ENCODE results near the gene CALM3. TPM values are rescaled to one million over a fixed set of nuclear protein-coding genes. Genes with fewer than 3 reads are reported as not detected.
A peak's percentile ranks its signal among the peaks of the same experiment; 100 is the strongest.

The CALM3 gene
- polyA plus RNA-seq, 3 donors = 391 to 523 (median 470) TPM

- DNase-seq (ENCODE audit: extremely low read depth in 1 of 11, low read depth in 9 of 11, low spot score in 4 of 11) = no peak
Observed at GRCh38 chr19:46580247-46580646, 20.9 kb upstream of the CALM3 start.

GRCh38 chr19:46585539-46585938 is 15.6 kb upstream of the CALM3 start:
- no peak for DNase-seq (ENCODE audit: extremely low read depth in 1 of 11, low read depth in 9 of 11, low spot score in 4 of 11)

- no peak for DNase-seq (ENCODE audit: extremely low read depth in 1 of 11, low read depth in 9 of 11, low spot score in 4 of 11)
Observed at GRCh38 chr19:46586294-46586693, 14.8 kb upstream of the CALM3 start.

- DNase-seq (ENCODE audit: extremely low read depth in 1 of 11, low read depth in 9 of 11, low spot score in 4 of 11) = no peak
Observed at GRCh38 chr19:46587861-46588260, 13.3 kb upstream of the CALM3 start.

- no peak for DNase-seq (ENCODE audit: extremely low read depth in 1 of 11, low read depth in 9 of 11, low spot score in 4 of 11)
Observed at GRCh38 chr19:46591254-46591653, 9.9 kb upstream of the CALM3 start.

GRCh38 chr19:46591870-46592269 is 9.3 kb upstream of the CALM3 start:
- DNase-seq (ENCODE audit: extremely low read depth in 1 of 11, low read depth in 9 of 11, low spot score in 4 of 11) = no peak

GRCh38 chr19:46596008-46596407 is 5.1 kb upstream of the CALM3 start:
- DNase-seq (ENCODE audit: extremely low read depth in 1 of 11, low read depth in 9 of 11, low spot score in 4 of 11) = no peak

GRCh38 chr19:46598372-46598917 is 2.7 kb upstream of the CALM3 start:
- DNase-seq (ENCODE audit: extremely low read depth in 1 of 11, low read depth in 9 of 11, low spot score in 4 of 11) = no peak

GRCh38 chr19:46599716-46600373 is 1.3 kb upstream of the CALM3 start:
- no peak for DNase-seq (ENCODE audit: extremely low read depth in 1 of 11, low read depth in 9 of 11, low spot score in 4 of 11)

- peak; percentile 96 to 99 (median 98) for DNase-seq (ENCODE audit: extremely low read depth in 1 of 11, low read depth in 9 of 11, low spot score in 4 of 11)
Observed at GRCh38 chr19:46600384-46601317, 479 bp upstream of the CALM3 start.

- no peak for DNase-seq (ENCODE audit: extremely low read depth in 1 of 11, low read depth in 9 of 11, low spot score in 4 of 11)
Observed at GRCh38 chr19:46602392-46603194, 1.5 kb downstream of the CALM3 start.

- DNase-seq (ENCODE audit: extremely low read depth in 1 of 11, low read depth in 9 of 11, low spot score in 4 of 11) = no peak
Observed at GRCh38 chr19:46603195-46603637, 2.1 kb downstream of the CALM3 start.

- DNase-seq (ENCODE audit: extremely low read depth in 1 of 11, low read depth in 9 of 11, low spot score in 4 of 11) = no peak
Observed at GRCh38 chr19:46603752-46604231, 2.7 kb downstream of the CALM3 start.

GRCh38 chr19:46604781-46605355 is 3.7 kb downstream of the CALM3 start:
- DNase-seq (ENCODE audit: extremely low read depth in 1 of 11, low read depth in 9 of 11, low spot score in 4 of 11) = no peak

GRCh38 chr19:46605356-46605821 is 4.3 kb downstream of the CALM3 start:
- no peak for DNase-seq (ENCODE audit: extremely low read depth in 1 of 11, low read depth in 9 of 11, low spot score in 4 of 11)

GRCh38 chr19:46606019-46606418 is 4.9 kb downstream of the CALM3 start:
- no peak for DNase-seq (ENCODE audit: extremely low read depth in 1 of 11, low read depth in 9 of 11, low spot score in 4 of 11)

- DNase-seq (ENCODE audit: extremely low read depth in 1 of 11, low read depth in 9 of 11, low spot score in 4 of 11) = no peak
Observed at GRCh38 chr19:46606681-46607447, 5.7 kb downstream of the CALM3 start.

- no peak for DNase-seq (ENCODE audit: extremely low read depth in 1 of 11, low read depth in 9 of 11, low spot score in 4 of 11)
Observed at GRCh38 chr19:46607448-46607841, 6.3 kb downstream of the CALM3 start.

Measured in renal cortex interstitium (tissue), 11 donors.